Measurements from ENCODE around the gene FAM120A. TPM values are rescaled to one million over a fixed set of nuclear protein-coding genes. Genes with fewer than 3 reads are reported as not detected.

FAM120A gene
- total and polyA plus RNA-seq, 2 of the 13 experiments (the other 11 are each of a cell fraction or from before 2014, with no cell fraction given) = 41.3 to 44.4 TPM

- no peak for TF ChIP-seq ZHX2 (IDR thresholded peaks at IDR 0.05; ENCODE audit: low read depth)
- no peak for TF ChIP-seq ZHX2 (CRISPR knock-in tag; IDR thresholded peaks at IDR 0.05; ENCODE audit: borderline replicate concordance)
- no peak for TF ChIP-seq CCAR2 (optimal IDR thresholded peaks at IDR 0.05; ENCODE audit: low read depth, low read length)
- no peak for TF ChIP-seq SATB2 (CRISPR knock-in tag; IDR thresholded peaks at IDR 0.05)
- no peak for TF ChIP-seq ZNF788 (CRISPR knock-in tag; IDR thresholded peaks at IDR 0.05; ENCODE audit: borderline replicate concordance)
- no peak for TF ChIP-seq JUND (CRISPR knock-in tag; IDR thresholded peaks at IDR 0.05)
- TF ChIP-seq RARG (CRISPR knock-in tag; IDR thresholded peaks at IDR 0.05; ENCODE audit: low read depth) = no peak
- TF ChIP-seq CREB1 (IDR thresholded peaks at IDR 0.05) = no peak
- no peak for TF ChIP-seq CREB1 (CRISPR knock-in tag; IDR thresholded peaks at IDR 0.05)
- TF ChIP-seq SNAPC5 (CRISPR knock-in tag; IDR thresholded peaks at IDR 0.05; ENCODE audit: borderline replicate concordance) = no peak
- TF ChIP-seq, protein P1, sequence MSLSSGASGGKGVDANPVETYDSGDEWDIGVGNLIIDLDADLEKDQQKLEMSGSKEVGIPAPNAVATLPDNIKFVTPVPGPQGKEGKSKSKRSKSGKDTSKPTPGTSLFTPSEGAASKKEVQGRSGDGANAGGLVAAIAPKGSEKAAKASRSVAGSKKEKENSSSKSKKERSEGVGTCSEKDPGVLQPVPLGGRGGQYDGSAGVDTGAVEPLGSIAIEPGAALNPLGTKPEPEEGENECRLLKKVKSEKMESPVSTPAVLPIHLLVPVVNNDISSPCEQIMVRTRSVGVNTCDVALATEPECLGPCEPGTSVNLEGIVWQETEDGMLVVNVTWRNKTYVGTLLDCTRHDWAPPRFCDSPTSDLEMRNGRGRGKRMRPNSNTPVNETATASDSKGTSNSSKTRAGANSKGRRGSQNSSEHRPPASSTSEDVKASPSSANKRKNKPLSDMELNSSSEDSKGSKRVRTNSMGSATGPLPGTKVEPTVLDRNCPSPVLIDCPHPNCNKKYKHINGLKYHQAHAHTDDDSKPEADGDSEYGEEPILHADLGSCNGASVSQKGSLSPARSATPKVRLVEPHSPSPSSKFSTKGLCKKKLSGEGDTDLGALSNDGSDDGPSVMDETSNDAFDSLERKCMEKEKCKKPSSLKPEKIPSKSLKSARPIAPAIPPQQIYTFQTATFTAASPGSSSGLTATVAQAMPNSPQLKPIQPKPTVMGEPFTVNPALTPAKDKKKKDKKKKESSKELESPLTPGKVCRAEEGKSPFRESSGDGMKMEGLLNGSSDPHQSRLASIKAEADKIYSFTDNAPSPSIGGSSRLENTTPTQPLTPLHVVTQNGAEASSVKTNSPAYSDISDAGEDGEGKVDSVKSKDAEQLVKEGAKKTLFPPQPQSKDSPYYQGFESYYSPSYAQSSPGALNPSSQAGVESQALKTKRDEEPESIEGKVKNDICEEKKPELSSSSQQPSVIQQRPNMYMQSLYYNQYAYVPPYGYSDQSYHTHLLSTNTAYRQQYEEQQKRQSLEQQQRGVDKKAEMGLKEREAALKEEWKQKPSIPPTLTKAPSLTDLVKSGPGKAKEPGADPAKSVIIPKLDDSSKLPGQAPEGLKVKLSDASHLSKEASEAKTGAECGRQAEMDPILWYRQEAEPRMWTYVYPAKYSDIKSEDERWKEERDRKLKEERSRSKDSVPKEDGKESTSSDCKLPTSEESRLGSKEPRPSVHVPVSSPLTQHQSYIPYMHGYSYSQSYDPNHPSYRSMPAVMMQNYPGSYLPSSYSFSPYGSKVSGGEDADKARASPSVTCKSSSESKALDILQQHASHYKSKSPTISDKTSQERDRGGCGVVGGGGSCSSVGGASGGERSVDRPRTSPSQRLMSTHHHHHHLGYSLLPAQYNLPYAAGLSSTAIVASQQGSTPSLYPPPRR (CRISPR knock-in tag; IDR thresholded peaks at IDR 0.05; ENCODE audit: borderline replicate concordance) = no peak
Measured at GRCh38 chr9:93541581-93542349, 90.3 kb downstream of the FAM120A start (continued).

All from HepG2 (cell line).